HG02623 (cell line): ENCODE measurements around the gene KRTAP9-7.
"Not testable (repeated sequence)": the region's sequence is repeated elsewhere in the genome, so short reads cannot be mapped to it uniquely, and the experiment has no call there.

Source experiments
- ATAC-seq: cut with Tn5 transposase; IDR thresholded peaks from one replicate; pipeline ENCODE4 v1.9.1; 2021; ENCODE audit warnings: moderate library complexity; ENCODE audit not compliant: unreplicated experiment

The KRTAP9-7 gene

GRCh38 chr17:41275648-41276190, at the start of gene KRTAP9-7:
Gene KRTAP9-7, plus strand, starts transcription at chr17:41275698. Its CDS starts 0 bp downstream, at chr17:41275698.
- not testable (repeated sequence) for ATAC-seq

- no peak for ATAC-seq
These were observed 49.4 kb upstream of the KRTAP9-7 start for GRCh38 chr17:41226051-41226450.

- ATAC-seq, result not testable (repeated sequence)
These were observed 48.9 kb upstream of the KRTAP9-7 start, which contains the start of gene KRTAP9-2 for GRCh38 chr17:41226598-41227095. Gene KRTAP9-2, plus strand, starts transcription at chr17:41226648. Its CDS starts 7 bp downstream, at chr17:41226655.

- ATAC-seq, result no peak
These were observed 45.4 kb upstream of the KRTAP9-7 start for GRCh38 chr17:41230094-41230493.

GRCh38 chr17:41231731-41232130, 43.8 kb upstream of the KRTAP9-7 start:
- ATAC-seq, result no peak

GRCh38 chr17:41232399-41233105, 42.9 kb upstream of the KRTAP9-7 start, which contains the start of gene KRTAP9-3:
Gene KRTAP9-3, plus strand, starts transcription at chr17:41232449. Its CDS starts 53 bp downstream, at chr17:41232502.
- not testable (repeated sequence) for ATAC-seq

GRCh38 chr17:41237116-41237515, 38.4 kb upstream of the KRTAP9-7 start:
- ATAC-seq, result not testable (repeated sequence)

- not testable (repeated sequence) for ATAC-seq
These were observed 37.5 kb upstream of the KRTAP9-7 start, which contains the start of gene KRTAP9-8 for GRCh38 chr17:41237949-41238437. Gene KRTAP9-8, plus strand, starts transcription at chr17:41237999. Its CDS starts 53 bp downstream, at chr17:41238052.

- not testable (repeated sequence) for ATAC-seq
These were observed 28.3 kb upstream of the KRTAP9-7 start for GRCh38 chr17:41246995-41247787.

- not testable (repeated sequence) for ATAC-seq
These were observed 25.8 kb upstream of the KRTAP9-7 start, which contains the start of gene KRTAP9-4 for GRCh38 chr17:41249637-41250240. Gene KRTAP9-4, plus strand, starts transcription at chr17:41249687. Its CDS starts 34 bp downstream, at chr17:41249721.

- ATAC-seq, result no peak
These were observed 24.2 kb upstream of the KRTAP9-7 start for GRCh38 chr17:41251261-41251660.

GRCh38 chr17:41254861-41255260, 20.6 kb upstream of the KRTAP9-7 start:
- no peak for ATAC-seq

- not testable (repeated sequence) for ATAC-seq
These were observed 19.9 kb upstream of the KRTAP9-7 start, which contains the start of gene KRTAP9-9 for GRCh38 chr17:41255381-41256290. Gene KRTAP9-9, plus strand, starts transcription at chr17:41255384.

GRCh38 chr17:41256291-41256685, 19.2 kb upstream of the KRTAP9-7 start:
- no peak for ATAC-seq

- no peak for ATAC-seq
These were observed 17.1 kb upstream of the KRTAP9-7 start for GRCh38 chr17:41258406-41258805.

GRCh38 chr17:41263212-41263611, 12.3 kb upstream of the KRTAP9-7 start:
- no peak for ATAC-seq

GRCh38 chr17:41264599-41264998, 10.9 kb upstream of the KRTAP9-7 start:
- ATAC-seq, result no peak

- no peak for ATAC-seq
These were observed 10.4 kb upstream of the KRTAP9-7 start, which contains the start of gene KRTAP9-6 for GRCh38 chr17:41265078-41265477. Gene KRTAP9-6, plus strand, starts transcription at chr17:41265378. Its CDS starts 0 bp downstream, at chr17:41265378.

- no peak for ATAC-seq
These were observed 7.8 kb upstream of the KRTAP9-7 start for GRCh38 chr17:41267711-41268110.
